ENCODE measurements around the gene MAGEA10. TPM values are rescaled to one million over a fixed set of nuclear protein-coding genes. Genes with fewer than 3 reads are reported as not detected.

MAGEA10 gene
- total and polyA plus RNA-seq, 9 of the 15 experiments (the other 6 are each of a cell fraction or from before 2014, with no cell fraction given): 0.06 to 0.45 (median 0.15) TPM; not detected in 4

GRCh38 chrX:152157042-152157441 lies 18.7 kb upstream of the MAGEA10 start:
- ChIA-PET CTCF (ENCODE audit: low intra/inter-chr PET ratio) (no interaction called here), POLR2A (interaction anchor here (0.6 to 1.0 kb wide), 4 partner anchors 9 to 300 kb away, joined by 3 to 5 read pairs (median 3); no protein-coding TSS in a partner anchor)
- peak overlapping the region; percentile 67 for H3K27ac ChIP-seq (ENCODE audit: extremely low read depth, low read depth, low read length)
- peaks cover 2% of the 10 kb centered on the region; the same call in 1 of the 2 replicates for H3K9me3 ChIP-seq (replicated peaks; ENCODE audit: control insufficient read depth, insufficient read depth, low read depth, low read length)
- H3K4me3 ChIP-seq: no peak overlapping the region
- no TSS peak for BruUV-seq (replicated peaks)
- H3K4me1 ChIP-seq (replicated peaks in 1 of 2; ENCODE audit: control insufficient read depth in 2 of 2, insufficient read depth in 2 of 2, low read length in 2 of 2): peaks cover 13 to 75% of the 10 kb centered on the region in 2 experiments
- no peaks in the 10 kb centered on the region; the same call in 2 of the 3 replicates for H3K36me3 ChIP-seq (ENCODE audit: control insufficient read depth, insufficient read depth, low read length)
- peak overlapping the region; percentile 56 for H3K4me2 ChIP-seq (ENCODE audit: insufficient read depth, low read length)
- in situ Hi-C loops (cut with MboI): no loop called here
- DNase-seq (ENCODE audit: extremely low read depth in 1 of 4, low spot score in 3 of 4) (peak; percentile 49 to 87 (median 64)), FAIRE-seq (peak; percentile 93), ATAC-seq (peak; percentile 85)
- H3K27me3 ChIP-seq (ENCODE audit: control insufficient read depth in 2 of 2, insufficient read depth in 2 of 2, low read length in 2 of 2): no peaks in the 10 kb centered on the region
- H3K9me1 ChIP-seq (ENCODE audit: control insufficient read depth, insufficient read depth, low read length): no peaks in the 10 kb centered on the region
- 0% methylated on average over 2 of the region's 2 CpGs for WGBS (ENCODE audit: insufficient coverage, low coverage, missing lambda C conversion rate)
- H3K9ac ChIP-seq (ENCODE audit: insufficient read depth in 1 of 2, low read depth in 2 of 2, low read length in 2 of 2): peak overlapping the region; percentile 39 to 42; a peak in 3 of 4 replicates
- H2AFZ ChIP-seq (ENCODE audit: low read depth, low read length): peak overlapping the region; percentile 56
- H4K20me1 ChIP-seq (replicated peaks; ENCODE audit: control insufficient read depth, insufficient read depth, low read length): no peaks in the 10 kb centered on the region
- no peaks in the 10 kb centered on the region for H3K79me2 ChIP-seq (ENCODE audit: control insufficient read depth, insufficient read depth, low read length)
- intact Hi-C loops (cut with micrococcal nuclease): loop anchor here (1.0 to 10.0 kb wide), 4 partner anchors 8 to 188 kb away; partner anchors contain the start of gene GABRE
- TF ChIP-seq GMEB1 (CRISPR knock-in tag; IDR thresholded peaks at IDR 0.05): no peak
- TF ChIP-seq MNT (conservative IDR thresholded peaks at IDR 0.05): 0 out of 4 replicates have a peak, but pooled peaks have one; percentile 24 to 39
- no peak for TF ChIP-seq MAFK (IDR thresholded peaks at IDR 0.05; ENCODE audit: low read length)
- TF ChIP-seq, protein P1, sequence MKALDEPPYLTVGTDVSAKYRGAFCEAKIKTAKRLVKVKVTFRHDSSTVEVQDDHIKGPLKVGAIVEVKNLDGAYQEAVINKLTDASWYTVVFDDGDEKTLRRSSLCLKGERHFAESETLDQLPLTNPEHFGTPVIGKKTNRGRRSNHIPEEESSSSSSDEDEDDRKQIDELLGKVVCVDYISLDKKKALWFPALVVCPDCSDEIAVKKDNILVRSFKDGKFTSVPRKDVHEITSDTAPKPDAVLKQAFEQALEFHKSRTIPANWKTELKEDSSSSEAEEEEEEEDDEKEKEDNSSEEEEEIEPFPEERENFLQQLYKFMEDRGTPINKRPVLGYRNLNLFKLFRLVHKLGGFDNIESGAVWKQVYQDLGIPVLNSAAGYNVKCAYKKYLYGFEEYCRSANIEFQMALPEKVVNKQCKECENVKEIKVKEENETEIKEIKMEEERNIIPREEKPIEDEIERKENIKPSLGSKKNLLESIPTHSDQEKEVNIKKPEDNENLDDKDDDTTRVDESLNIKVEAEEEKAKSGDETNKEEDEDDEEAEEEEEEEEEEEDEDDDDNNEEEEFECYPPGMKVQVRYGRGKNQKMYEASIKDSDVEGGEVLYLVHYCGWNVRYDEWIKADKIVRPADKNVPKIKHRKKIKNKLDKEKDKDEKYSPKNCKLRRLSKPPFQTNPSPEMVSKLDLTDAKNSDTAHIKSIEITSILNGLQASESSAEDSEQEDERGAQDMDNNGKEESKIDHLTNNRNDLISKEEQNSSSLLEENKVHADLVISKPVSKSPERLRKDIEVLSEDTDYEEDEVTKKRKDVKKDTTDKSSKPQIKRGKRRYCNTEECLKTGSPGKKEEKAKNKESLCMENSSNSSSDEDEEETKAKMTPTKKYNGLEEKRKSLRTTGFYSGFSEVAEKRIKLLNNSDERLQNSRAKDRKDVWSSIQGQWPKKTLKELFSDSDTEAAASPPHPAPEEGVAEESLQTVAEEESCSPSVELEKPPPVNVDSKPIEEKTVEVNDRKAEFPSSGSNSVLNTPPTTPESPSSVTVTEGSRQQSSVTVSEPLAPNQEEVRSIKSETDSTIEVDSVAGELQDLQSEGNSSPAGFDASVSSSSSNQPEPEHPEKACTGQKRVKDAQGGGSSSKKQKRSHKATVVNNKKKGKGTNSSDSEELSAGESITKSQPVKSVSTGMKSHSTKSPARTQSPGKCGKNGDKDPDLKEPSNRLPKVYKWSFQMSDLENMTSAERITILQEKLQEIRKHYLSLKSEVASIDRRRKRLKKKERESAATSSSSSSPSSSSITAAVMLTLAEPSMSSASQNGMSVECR (CRISPR knock-in tag; IDR thresholded peaks at IDR 0.05): no peak
- no peak for TF ChIP-seq POLR2H (tag; IDR thresholded peaks at IDR 0.05; ENCODE audit: low read depth)
- peak; percentile 64 for TF ChIP-seq TEAD4 (IDR thresholded peaks at IDR 0.05; ENCODE audit: low read length)
- TF ChIP-seq TEAD4 (CRISPR knock-in tag; IDR thresholded peaks at IDR 0.05; ENCODE audit: borderline replicate concordance): no peak
- no peak for TF ChIP-seq SLC30A9 (CRISPR knock-in tag; IDR thresholded peaks at IDR 0.05)
- TF ChIP-seq CBX5 (IDR thresholded peaks at IDR 0.05; ENCODE audit: borderline replicate concordance, low read depth): 0 out of 2 replicates have a peak, but pooled peaks have one; percentile 22
- TF ChIP-seq U2AF2 (optimal IDR thresholded peaks at IDR 0.05; ENCODE audit: low read depth, low read length): no peak
- TF ChIP-seq ZNF655 (CRISPR knock-in tag; IDR thresholded peaks at IDR 0.05): no peak
